Measurements from ENCODE around the gene OGFRL1.

The OGFRL1 gene

GRCh38 chr6:71288228-71289038 is at the start of gene OGFRL1:
TSS of gene OGFRL1 (plus strand) at chr6:71288811. CDS start at chr6:71288937, 126 bp downstream.
- TF ChIP-seq, protein P1, sequence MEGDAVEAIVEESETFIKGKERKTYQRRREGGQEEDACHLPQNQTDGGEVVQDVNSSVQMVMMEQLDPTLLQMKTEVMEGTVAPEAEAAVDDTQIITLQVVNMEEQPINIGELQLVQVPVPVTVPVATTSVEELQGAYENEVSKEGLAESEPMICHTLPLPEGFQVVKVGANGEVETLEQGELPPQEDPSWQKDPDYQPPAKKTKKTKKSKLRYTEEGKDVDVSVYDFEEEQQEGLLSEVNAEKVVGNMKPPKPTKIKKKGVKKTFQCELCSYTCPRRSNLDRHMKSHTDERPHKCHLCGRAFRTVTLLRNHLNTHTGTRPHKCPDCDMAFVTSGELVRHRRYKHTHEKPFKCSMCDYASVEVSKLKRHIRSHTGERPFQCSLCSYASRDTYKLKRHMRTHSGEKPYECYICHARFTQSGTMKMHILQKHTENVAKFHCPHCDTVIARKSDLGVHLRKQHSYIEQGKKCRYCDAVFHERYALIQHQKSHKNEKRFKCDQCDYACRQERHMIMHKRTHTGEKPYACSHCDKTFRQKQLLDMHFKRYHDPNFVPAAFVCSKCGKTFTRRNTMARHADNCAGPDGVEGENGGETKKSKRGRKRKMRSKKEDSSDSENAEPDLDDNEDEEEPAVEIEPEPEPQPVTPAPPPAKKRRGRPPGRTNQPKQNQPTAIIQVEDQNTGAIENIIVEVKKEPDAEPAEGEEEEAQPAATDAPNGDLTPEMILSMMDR (IDR thresholded peaks at IDR 0.05; ENCODE audit: insufficient read depth, low read depth, low read length, missing control alignments): no peak
- DNase-seq (ENCODE audit: low read depth): peak; percentile 78
- H3K4me3 ChIP-seq (ENCODE audit: low read length): peak within 1 kb of the TSS; percentile 77

GRCh38 chr6:71239694-71240093 is 48.9 kb upstream of the OGFRL1 start:
- H3K4me3 ChIP-seq (ENCODE audit: low read length): no peak overlapping the region
- DNase-seq (ENCODE audit: low read depth): no peak

DNA sequence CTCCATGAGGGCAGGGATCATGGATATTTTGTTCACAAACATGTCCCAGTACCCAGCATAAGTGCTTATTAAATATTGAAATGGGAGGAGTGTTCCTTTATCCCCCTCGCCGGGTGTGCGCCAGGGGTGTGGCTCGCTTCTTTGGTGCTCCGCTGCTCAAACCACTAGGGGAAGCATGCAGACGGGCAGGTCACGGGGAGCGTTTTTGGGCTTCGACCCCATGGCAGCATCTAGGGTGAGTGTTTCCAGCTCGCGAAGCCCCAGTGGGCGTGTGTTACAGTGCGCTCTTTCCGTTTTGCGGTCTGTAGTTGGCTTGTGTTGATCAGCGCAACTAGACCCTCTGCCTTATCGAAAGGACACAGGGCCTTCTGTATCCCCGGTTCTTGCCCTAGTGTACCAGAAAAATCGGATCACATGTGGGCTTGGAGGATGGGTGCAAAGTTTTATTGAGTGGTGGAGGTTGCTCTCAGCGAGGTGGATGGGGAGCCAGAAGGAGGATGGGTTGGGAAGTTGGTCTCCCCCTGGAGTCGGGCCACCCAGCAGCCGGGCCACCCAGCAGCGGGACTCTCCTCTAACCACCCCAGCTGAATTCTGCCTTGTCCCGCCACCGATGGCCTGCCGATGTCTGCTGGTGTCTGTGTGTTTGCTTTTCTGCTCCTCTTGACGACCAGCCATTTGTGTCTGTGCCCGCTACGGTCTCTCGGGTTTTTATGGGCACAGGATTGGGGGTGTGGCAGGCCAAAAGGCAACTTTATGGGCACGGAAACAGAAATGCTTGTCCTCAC is 43.2 kb upstream of the OGFRL1 start:
- TF ChIP-seq, protein P1 (IDR thresholded peaks at IDR 0.05; ENCODE audit: insufficient read depth, low read depth, low read length, missing control alignments): no peak
- H3K4me3 ChIP-seq (ENCODE audit: low read length): no peak overlapping the region
- DNase-seq (ENCODE audit: low read depth): no peak

More at GRCh38 chr6:71239694-71240093, 48.9 kb upstream of the OGFRL1 start:
- TF ChIP-seq, protein P1 (IDR thresholded peaks at IDR 0.05; ENCODE audit: insufficient read depth, low read depth, low read length, missing control alignments): no peak

- no peak for DNase-seq (ENCODE audit: low read depth)
- TF ChIP-seq, protein P1 (IDR thresholded peaks at IDR 0.05; ENCODE audit: insufficient read depth, low read depth, low read length, missing control alignments): no peak
Observed at GRCh38 chr6:71246596-71246995, 42.0 kb upstream of the OGFRL1 start.

DNA sequence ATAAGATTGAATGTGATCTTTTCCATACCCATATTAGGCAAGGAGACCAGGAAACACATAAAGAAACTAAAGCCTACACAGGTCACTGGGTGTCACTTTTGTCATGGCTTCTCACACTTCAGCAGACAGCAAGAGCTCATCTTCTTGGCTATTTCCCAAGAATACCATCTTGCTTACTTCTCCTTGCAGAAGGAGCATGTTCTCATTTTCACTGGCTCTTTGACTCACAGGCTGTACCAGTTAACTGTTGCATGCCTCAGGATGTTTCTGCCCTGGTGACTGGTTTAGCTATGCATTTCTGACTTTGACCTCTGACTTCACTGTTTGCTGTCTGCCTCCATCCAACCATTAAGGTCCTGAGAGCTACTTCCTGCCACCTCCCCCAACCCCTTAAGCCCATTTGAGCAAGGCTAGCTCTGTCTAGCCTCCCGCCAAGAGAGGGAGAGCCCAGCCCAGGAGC is 40.3 kb upstream of the OGFRL1 start:
- DNase-seq (ENCODE audit: low read depth): peak; percentile 78
- TF ChIP-seq, protein P1 (IDR thresholded peaks at IDR 0.05; ENCODE audit: insufficient read depth, low read depth, low read length, missing control alignments): no peak
- no peak overlapping the region for H3K4me3 ChIP-seq (ENCODE audit: low read length)

More at GRCh38 chr6:71246596-71246995, 42.0 kb upstream of the OGFRL1 start:
- no peak overlapping the region for H3K4me3 ChIP-seq (ENCODE audit: low read length)

- peak; percentile 33 for DNase-seq (ENCODE audit: low read depth)
- no peak overlapping the region for H3K4me3 ChIP-seq (ENCODE audit: low read length)
Observed at GRCh38 chr6:71248878-71249544, 39.6 kb upstream of the OGFRL1 start.

More at GRCh38 chr6:71248878-71249544, 39.6 kb upstream of the OGFRL1 start:
- TF ChIP-seq, protein P1 (IDR thresholded peaks at IDR 0.05; ENCODE audit: insufficient read depth, low read depth, low read length, missing control alignments): no peak
